SK-MEL-5 (cell line): ENCODE data around the gene CCDC92. TPM values are rescaled to one million over a fixed set of nuclear protein-coding genes. Genes with fewer than 3 reads are reported as not detected.

Experiments
- DNase-seq: peaks from one replicate; pipeline ENCODE4 v3.0.0-alpha.2; 2016; ENCODE audit warnings: low read depth, low spot score
- in situ Hi-C: cut with HindIII; loops from 2 replicates; pipeline ENCODE4 v1.10.0; 2016; ENCODE audit warnings: low sequenced_read_pairs, high pct_unique_total_duplicates, low pct_unique_long_range_greater_than_20kb
- small RNA-seq, 2 experiments: library from RNA; depleted of rRNA; stranded (forward); fragments of <200 nt; gene quantifications; one replicate each; pipeline ENCODE3, GENCODE V24; 2014
- total RNA-seq: library from RNA; depleted of rRNA; stranded (reverse); fragments of >200 nt; shearing (Covaris generic); gene quantifications from 2 replicates; pipeline ENCODE4 v1.2.3, GENCODE V29; 2014; rRNA removed

Gene CCDC92
- total RNA-seq, 1 experiment from 2014 or later: 3.8 TPM

DNA sequence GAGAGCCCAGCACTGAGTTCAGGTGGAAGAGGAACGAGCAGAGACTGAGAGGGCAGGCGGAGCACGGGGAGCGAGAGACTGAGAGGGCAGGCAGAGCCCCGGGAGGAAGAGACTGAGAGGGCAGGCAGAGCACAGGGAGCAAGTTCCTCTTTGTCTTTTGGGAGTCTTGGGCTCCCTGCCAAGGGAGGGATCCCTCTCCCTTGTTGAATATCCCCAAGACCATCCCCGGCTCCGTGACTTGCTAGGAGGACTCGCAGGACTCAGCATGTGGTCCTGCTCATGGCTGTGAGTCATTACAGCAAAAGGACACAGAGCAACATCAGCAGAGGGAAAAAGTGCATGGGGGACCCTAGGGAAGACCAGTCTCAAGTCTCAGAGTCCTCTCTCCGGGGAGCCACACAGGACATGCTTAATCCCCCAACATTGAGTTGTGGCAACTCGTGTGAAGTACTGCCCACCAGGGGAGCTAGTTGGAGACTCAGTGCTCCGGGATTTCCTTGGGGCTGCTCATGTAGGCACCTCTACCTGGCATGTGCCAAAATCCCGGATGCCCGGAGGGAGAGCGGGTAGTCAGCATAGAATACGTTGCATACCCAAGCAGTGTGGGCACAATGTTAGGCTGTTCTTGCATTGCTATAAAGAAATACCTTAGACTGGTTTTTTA, 81.0 kb downstream of the CCDC92 start:
- no peak for DNase-seq
- in situ Hi-C loops: no loop called here

DNA sequence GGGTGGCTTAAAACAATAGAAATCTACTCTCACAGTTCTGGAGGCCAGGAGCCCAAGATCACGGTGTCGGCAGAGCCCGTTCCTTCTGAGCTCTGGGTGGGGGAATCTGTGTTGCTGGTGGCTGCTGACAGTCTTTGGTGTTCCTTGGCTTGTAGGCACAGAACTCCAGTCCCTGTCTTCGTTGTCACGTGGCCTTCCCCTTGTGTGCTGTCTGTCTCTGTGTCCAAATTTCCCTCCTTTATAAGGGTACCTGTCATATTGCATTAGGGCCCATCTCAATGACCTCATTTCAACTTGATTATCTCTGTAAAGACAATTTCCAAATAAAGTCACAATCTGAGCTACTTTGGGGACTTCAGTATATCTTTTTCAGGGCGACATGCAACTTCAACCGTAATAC, 81.6 kb downstream of the CCDC92 start:
- in situ Hi-C loops: no loop called here
- DNase-seq: no peak

DNA sequence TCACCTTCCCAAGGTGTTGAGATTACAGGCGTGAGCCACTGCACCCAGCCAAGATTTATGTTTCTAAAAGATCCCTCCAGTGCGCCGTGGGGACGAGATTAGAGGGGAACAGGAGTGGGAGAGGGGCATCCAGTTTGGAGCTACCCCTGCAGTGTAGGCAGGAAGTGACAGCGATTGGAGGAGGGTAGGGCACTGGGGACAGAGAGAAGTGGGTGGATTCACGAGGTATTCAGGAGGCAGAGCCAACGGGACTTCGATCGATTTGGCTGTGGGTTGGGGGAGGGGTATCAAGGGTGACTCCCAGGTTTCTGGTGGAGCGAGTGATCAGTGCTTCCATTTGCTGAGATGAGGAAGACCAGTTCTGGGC, 82.1 kb downstream of the CCDC92 start:
- in situ Hi-C loops: no loop called here
- no peak for DNase-seq

DNA sequence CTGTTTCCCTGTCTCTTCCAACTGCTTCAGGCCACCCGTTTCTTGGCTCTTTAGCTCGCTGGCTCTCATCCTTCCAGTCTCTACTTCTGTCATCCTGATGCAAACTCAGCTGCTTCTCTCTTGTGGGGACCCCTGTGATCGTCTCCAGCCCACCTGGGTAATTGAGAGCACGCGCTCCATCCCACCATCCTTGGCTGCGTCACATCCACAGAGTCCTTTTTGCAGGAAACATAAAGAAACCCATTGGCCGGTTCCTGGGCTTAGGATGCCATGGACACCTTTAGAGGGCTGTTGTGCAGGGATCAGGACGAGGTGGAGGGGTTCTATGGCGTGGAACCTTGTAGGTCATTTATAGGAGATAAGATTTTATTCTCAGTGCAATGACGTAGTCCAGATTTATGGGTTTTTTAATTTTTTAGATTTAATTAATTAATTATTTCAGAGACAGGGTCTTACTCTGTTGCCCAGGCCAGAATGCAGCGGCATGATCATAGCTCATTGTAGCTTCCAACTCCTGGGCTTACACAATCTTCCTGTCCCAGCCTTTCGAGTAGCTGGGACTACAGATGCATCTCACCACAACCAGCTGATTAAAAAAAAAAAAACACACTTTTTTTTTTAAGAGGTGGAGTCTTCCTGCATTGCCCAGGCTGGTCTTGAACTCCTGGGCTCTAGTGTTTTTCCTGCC, 82.6 kb downstream of the CCDC92 start:
- no peak for DNase-seq
- in situ Hi-C loops: no loop called here

DNA sequence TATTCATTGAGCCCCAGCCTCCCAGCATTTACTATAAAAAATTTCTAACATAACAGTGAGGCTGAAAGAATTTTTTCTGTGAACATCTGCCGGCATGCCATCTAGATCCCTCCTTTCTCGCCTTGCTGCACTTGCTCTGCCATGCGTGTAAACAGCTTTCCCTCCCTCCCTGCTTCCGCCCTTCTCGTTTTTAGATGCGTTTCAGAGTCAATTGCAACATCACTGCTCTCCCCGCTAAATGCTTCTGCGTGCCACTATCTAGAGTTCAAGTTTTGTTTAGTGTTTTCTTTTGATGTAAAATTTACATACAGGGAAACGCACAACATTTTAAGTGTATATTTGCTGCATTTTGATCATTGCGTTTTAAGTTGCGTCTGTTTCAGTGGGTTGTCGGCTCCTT, 83.6 kb downstream of the CCDC92 start:
- in situ Hi-C loops: no loop called here
- DNase-seq: no peak

DNA sequence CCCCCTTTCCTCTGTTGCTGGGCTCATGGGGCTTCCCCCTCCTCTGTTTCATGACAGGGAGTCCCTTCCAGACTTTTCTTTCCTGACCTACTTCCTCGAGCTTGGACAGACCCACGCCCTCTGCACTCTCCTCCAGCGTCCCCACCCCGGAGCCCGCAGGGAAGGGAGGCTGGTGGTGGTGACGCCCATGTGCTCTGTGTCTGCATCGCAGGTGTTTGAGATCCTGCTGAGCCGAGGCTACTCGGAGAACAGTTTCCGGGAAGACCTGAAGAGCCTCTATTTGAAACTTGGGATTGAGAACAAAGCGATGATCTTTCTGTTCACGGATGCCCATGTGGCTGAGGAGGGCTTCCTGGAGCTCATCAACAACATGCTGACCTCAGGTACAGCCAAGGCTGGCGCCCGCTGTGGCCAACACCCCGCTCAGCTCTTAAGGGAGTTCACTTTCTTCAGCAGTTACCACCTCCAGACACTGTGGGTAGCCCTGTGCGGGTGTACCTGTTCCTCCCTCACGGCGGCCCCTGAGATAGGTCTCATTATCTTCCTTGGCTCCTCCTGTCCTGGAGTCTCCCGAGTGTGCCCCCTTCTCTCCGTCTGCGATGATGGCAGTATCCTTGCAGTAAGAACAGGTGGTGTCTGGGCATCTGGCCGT, 85.6 kb downstream of the CCDC92 start:
- in situ Hi-C loops: no loop called here

DNA sequence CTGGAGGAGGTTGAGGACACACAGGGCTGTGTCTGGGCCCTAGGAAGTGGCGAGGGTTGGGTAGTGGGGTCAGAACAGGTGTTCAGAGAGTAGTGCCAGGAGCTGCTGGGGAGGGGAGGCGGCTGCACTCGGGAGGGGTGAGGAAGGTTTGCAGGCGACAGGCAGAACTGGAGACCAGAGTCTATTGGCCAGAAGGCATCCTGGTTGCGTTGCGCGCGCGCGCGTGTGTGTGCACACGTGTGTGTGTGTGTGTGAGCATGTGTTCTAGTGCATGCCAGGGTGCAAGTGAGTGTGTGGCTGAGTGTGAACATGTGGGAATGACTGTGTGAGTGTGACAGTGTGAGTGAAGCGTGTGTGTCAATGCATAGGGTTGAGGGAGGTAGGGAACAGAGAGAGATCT, 86.4 kb downstream of the CCDC92 start:
- DNase-seq: no peak
- in situ Hi-C loops: no loop called here

More for the DNA sequence above, 85.6 kb downstream of the CCDC92 start:
- no peak for DNase-seq

Small RNA genes lying within 50 kb of the gene (small RNA-seq; reads per million reads assigned to genes)
- gene AC068790.4 (0 reads per million in 2 experiments), gene AC068790.6 (0 reads per million in 2 experiments)

Other genes with a start within 250 kb of the CCDC92 start
- gene DNAH10, start 210.5 kb downstream of the CCDC92 start, total RNA-seq: 3.4 and 3.9 TPM in 2 replicates
- 72.6 and 74.1 TPM in 2 replicates for gene ZNF664, start 384 bp upstream of the CCDC92 start, total RNA-seq